GM12872 (cell line): ENCODE measurements around the gene SPRING1.

Experiments used
- CTCF ChIP-seq: IDR thresholded peaks from 3 replicates; pipeline ENCODE4 v1.5.1; 2011; ENCODE audit warnings: low read depth, mild to moderate bottlenecking, low read length, moderate library complexity; ENCODE audit not compliant: insufficient read depth

The SPRING1 gene

DNA sequence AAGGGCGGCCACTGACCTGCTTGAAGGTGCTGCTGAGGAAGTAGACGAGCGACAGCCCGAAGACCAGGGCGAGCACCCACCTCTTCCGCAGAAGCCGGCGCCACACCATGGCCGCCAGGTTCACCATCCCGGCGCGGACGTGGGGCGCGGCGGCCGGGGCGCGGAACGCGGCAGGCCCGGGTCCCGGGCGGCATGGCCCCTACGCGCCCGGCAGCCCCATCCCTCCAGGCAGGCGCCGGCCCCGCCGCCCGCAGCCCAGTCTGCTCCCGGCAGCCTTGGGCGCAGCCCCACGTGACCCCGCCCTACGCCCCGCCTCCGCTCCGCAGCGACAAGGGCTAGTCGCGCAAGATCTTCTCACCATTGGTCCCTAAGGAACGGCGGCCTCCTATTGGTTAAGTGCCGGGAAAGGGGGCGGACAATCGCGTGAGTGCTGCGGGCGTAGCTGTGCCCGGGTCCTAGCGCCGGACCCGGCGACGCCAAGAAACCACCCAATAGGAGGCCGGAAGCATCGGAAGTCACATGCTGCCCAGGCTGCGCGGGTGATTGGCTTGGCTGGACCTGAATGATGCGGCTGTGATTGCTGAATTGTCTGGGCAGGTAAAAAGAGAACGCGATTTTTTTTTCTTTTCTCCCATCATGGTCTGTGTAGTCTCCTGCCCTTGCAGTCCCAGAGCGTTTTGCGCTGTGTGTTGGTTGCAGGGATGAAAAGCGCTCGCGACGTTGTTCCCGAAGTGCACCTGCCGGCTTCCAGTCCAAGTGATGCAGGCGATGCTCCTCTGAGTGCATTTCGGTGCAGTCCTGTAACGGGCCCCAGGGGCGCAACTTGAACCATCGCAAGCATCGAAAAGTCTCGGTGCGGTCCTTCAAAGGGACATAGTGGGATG, at the start of gene SPRING1, which contains the start of gene RNFT2:
Gene SPRING1, minus strand, starts transcription at position 296 of the 884 bp plus-strand sequence. Its CDS starts 169 bp downstream, at position 127.
Gene RNFT2, plus strand, starts transcription at position 542 of the 884 bp plus-strand sequence. CDS start 2,183 bp downstream, outside the sequence.
- peak; percentile 40; the same call in 1 of the 3 replicates for TF ChIP-seq CTCF

DNA sequence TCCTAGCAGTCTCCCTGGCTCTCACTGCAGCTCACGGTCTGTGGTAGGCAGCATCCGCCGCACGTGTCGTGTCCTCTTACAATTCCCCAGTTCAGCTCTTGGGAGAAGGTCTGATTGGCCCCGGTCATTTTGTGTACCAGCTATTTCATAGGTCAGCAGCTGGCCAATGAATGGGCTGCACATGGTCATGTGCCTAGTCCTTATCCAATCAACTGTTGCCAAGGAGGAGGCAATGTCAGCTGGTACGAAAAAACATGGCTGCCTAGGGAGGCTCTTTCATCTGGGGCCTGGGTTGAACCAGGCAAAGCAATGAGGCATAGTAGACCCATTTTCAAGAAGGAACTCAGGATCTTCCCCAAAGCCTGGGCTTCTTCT, 46.4 kb upstream of the SPRING1 start:
- no peak for TF ChIP-seq CTCF

DNA sequence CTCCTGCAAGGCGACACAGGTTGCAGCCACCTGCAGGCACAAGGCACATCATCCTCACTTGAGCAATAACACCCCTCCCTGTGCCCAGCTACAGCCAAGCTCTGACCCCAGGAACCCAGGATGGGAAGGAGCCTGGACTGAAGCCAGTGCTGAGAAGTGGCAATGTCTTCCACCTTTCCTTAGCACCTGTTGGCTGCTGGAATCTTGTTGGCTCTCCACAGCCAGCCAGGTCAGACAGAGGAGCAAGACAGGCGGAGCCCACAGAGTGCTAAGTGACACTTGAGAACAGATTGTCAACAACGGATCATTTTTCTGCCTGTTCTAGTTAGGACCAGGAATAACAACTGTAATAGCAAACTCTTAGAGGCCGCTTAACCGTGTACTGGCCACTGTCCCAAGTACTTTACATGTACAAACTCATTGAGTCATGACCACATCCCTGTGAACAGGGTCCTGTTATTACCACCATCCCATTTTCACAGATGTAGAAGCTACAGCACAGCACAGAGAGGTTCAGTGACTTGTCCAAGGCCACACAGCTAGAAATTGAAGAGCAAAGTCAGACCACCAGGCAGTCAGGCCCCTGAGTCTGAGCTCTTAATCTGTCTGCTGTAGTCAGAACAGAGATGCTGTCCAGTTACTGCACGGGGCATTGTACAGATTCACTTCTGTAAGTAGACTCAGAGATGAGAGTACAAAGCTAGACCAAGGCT, 45.8 kb upstream of the SPRING1 start:
- TF ChIP-seq CTCF = no peak

DNA sequence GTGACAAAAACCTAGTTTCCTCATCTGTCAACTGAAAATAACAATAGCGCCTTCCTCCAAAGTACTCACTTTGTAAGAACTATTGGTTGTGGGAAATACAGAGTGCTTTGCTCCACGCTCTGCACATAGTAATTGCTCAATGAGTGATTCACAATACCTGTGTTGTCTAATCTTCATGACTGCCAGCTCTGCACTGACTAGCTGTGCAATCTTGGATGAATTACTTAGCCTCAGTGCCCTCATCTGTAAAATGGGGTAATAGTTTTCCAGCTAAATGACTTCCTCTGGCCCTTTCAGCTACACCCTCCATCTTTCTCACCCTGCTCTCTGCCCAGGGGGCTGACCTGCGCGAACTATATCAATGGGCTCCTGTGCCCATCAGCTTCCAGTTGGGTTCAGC, 43.1 kb upstream of the SPRING1 start:
- no peak for TF ChIP-seq CTCF

GRCh38 chr12:116779597-116779996, 41.7 kb upstream of the SPRING1 start:
- no peak for TF ChIP-seq CTCF

GRCh38 chr12:116777245-116777644, 39.4 kb upstream of the SPRING1 start:
- no peak for TF ChIP-seq CTCF

DNA sequence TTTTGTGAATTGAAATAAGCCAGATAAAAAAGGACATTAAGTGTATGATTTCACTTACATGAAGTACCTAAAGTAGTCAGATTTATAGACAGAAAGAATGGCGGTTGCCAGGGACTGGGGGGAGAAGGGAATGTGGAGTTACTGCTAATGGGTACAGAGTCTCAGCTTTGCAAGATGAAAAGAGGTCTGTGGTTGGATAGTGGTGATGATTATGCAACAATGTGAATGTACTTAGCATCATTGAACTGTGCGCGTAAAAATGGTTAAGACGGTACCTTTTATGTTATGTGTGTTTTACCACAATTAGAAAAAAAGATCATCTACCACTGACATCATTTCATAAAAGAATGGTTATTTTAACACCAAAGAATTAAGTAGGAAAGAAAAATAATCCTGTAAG, 36.2 kb upstream of the SPRING1 start:
- TF ChIP-seq CTCF = no peak
